BLaER1 treated with 17β-estradiol and CSF1 and Interleukin-3, amounts not matched to agents 10 nM and 100 nM (cell line): ENCODE measurements around the gene YARS2.
"Not testable (repeated sequence)": the region's sequence is repeated elsewhere in the genome, so short reads cannot be mapped to it uniquely, and the experiment has no call there.

ENCODE experiments used
- H3K27ac ChIP-seq, 11 experiments: shearing (Covaris generic); formaldehyde crosslinking; 2 replicates each; pipeline ENCODE4 v1.8.1; 2022
- H3K27me3 ChIP-seq, 11 experiments: shearing (Covaris generic); formaldehyde crosslinking; 2 replicates each; pipeline ENCODE4 v1.8.1; 2022
- H3K36me3 ChIP-seq, 11 experiments: shearing (Covaris generic); formaldehyde crosslinking; 2 replicates each; pipeline ENCODE4 v1.8.1; 2022
- H3K4me1 ChIP-seq, 10 experiments: shearing (Covaris generic); formaldehyde crosslinking; 2 replicates each; pipeline ENCODE4 v1.8.1; 2022
- H3K4me2 ChIP-seq, 11 experiments: shearing (Covaris generic); formaldehyde crosslinking; 2 replicates each; pipeline ENCODE4 v1.8.1; 2022
- H3K4me3 ChIP-seq, 10 experiments: shearing (Covaris generic); formaldehyde crosslinking; 2 replicates each; pipeline ENCODE4 v1.8.1; 2022
- H3K9ac ChIP-seq, 11 experiments: shearing (Covaris generic); formaldehyde crosslinking; 2 replicates each; pipeline ENCODE4 v1.8.1; 2022
- H3K9me3 ChIP-seq, 11 experiments: shearing (Covaris generic); formaldehyde crosslinking; replicated peaks in 1 of 11; 2 replicates each; pipeline ENCODE4 v1.8.1; 2022
- H4K20me1 ChIP-seq, 11 experiments: shearing (Covaris generic); formaldehyde crosslinking; 2 replicates each; pipeline ENCODE4 v1.8.1; 2022
- Cebpa-rat ChIP-seq, 11 experiments: shearing (Covaris generic); IDR thresholded peaks; 2 replicates each; pipeline ENCODE4 v1.8.1; 2022

The YARS2 gene

DNA sequence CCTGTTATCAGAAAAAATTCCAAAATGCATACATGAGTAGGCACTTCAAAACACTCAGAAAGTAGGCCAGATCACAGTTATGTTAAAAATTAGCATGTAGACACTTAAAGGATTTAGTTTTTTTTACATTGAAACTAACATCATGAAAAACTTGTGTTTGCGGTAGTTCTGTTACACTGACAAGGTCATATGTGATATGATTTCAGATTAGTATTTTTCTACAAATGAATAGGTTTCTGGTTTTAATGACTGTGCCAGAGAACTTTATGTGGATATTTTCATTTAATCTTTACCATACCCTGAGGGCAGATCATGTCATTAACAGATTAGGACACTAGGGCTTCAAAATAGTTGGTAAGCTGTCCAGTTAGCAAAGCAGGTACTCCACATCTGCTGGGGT is 20.7 kb downstream of the YARS2 start:
- H3K4me3 ChIP-seq, result no peak overlapping the region
- no peak for TF ChIP-seq Cebpa-rat (IDR thresholded peaks at IDR 0.05)
- H3K27ac ChIP-seq, result no peak overlapping the region
- H3K4me2 ChIP-seq, result no peak overlapping the region
- peaks cover 0 to 69% (median 39%) of the 10 kb centered on the region in 11 experiments; a peak in 17 of 22 replicates for H4K20me1 ChIP-seq
- no peaks in the 10 kb centered on the region for H3K9me3 ChIP-seq
- H3K36me3 ChIP-seq, result peaks cover 92 to 100% (median 98%) of the 10 kb centered on the region in 11 experiments
- H3K27me3 ChIP-seq, result no peaks in the 10 kb centered on the region
- no peaks in the 10 kb centered on the region for H3K4me1 ChIP-seq
- no peak overlapping the region for H3K9ac ChIP-seq

DNA sequence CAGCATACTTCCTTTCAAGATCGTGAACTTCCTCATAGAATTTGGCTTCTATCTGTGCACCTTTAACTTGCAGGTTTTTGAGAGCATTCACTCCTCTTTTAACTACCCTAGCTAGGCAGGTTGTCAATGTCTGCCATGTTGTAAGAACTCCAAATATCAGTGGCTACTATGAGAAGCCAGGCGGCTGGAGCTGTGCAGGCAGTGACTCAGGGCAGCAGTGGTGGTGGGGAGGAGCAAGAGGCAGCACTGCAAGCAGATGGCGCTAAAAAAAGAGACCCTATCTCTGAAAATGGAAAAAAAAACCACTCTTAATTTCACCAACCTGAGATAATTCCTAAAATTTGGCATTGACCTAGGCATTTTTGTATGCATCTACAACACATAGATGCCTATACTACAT is 28.5 kb downstream of the YARS2 start:
- H3K9me3 ChIP-seq, result no peaks in the 10 kb centered on the region
- peaks cover 0 to 26% (median 5%) of the 10 kb centered on the region in 11 experiments; a peak in 13 of 22 replicates for H4K20me1 ChIP-seq
- no peaks in the 10 kb centered on the region for H3K4me1 ChIP-seq
- no peak overlapping the region for H3K27ac ChIP-seq
- no peak overlapping the region for H3K4me3 ChIP-seq
- H3K27me3 ChIP-seq, result no peaks in the 10 kb centered on the region
- H3K9ac ChIP-seq, result no peak overlapping the region
- no peak for TF ChIP-seq Cebpa-rat (IDR thresholded peaks at IDR 0.05)
- H3K4me2 ChIP-seq, result no peak overlapping the region
- H3K36me3 ChIP-seq, result peaks cover 84 to 97% (median 94%) of the 10 kb centered on the region in 11 experiments

DNA sequence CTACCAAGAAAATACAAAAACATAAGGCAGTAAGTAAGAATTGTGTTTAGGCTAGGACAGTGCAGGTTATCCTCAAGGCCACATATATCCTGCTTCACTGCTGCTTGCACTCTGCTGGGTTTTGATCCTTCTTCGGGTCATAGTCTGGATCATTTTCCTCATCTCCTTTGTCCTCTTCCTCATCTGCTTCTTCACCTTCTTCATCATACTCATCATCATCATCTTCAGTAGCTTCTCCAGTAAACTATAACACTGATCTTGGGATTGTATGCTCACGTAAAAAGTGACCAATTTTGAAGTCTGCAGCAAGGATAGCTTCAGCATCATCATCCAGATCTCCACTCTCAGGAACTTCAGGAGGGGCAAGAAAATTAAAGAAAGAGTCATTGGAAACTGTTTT is 29.4 kb downstream of the YARS2 start:
- H3K27me3 ChIP-seq, result no peaks in the 10 kb centered on the region
- no peak overlapping the region for H3K27ac ChIP-seq
- H3K4me3 ChIP-seq, result no peak overlapping the region
- H4K20me1 ChIP-seq, result peaks cover 0 to 20% (median 5%) of the 10 kb centered on the region in 11 experiments; a peak in 12 of 22 replicates
- H3K9me3 ChIP-seq, result no peaks in the 10 kb centered on the region
- no peak overlapping the region for H3K4me2 ChIP-seq
- H3K36me3 ChIP-seq, result peaks cover 84 to 97% (median 94%) of the 10 kb centered on the region in 11 experiments
- no peak for TF ChIP-seq Cebpa-rat (IDR thresholded peaks at IDR 0.05)
- no peak overlapping the region for H3K9ac ChIP-seq
- no peaks in the 10 kb centered on the region for H3K4me1 ChIP-seq

DNA sequence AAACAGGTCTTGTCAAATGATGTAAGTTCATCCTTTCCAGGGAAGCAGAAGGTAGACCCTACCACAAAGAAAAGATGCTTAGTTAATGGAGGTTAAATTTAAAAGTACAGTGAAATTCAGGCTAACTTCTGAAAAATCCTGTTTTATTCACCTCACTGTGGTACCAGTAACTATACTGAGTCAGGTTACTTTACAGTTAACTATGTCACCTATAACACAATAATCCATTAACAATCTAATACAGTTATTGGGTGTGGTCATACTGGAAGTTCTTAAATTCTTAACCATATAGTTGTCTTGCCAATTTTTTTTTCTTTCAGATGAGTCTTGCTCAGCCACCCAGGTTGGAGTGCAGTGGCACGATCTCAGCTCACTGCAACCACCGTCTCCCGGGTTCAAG is 30.4 kb downstream of the YARS2 start:
- not testable (repeated sequence) for H3K9ac ChIP-seq, H3K27me3 ChIP-seq, H3K4me1 ChIP-seq, H3K4me3 ChIP-seq, H3K4me2 ChIP-seq, H3K9me3 ChIP-seq, H3K27ac ChIP-seq
- peaks cover 82 to 97% (median 94%) of the 10 kb centered on the region in 11 experiments for H3K36me3 ChIP-seq
- peaks cover 0 to 15% (median 5%) of the 10 kb centered on the region in 11 experiments; a peak in 12 of 22 replicates for H4K20me1 ChIP-seq

DNA sequence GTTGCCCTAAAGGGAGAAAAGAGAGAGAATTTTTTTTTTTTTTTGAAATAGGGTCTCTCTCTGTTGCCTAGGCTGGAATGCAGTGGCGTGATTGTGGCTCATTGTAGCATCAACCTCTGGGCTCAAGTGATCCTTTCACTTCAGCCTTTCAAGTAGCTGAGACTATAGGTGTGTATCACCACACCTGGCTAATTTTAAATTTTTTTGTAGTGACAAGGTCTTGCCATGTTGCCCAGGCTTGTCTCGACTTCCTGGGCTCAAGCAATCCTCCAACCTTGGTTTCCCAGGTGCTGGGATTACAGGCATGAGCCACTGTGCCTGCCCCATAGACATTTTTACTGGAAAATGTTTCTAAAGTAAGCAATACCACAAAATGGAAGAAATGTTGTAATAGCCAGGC is 36.8 kb downstream of the YARS2 start:
- Histone ChIP-seq H3K4me1 (no peaks in the 10 kb centered on the region), H3K9ac (no peak overlapping the region), H3K36me3 (peaks cover 71 to 85% (median 79%) of the 10 kb centered on the region in 11 experiments)

DNA sequence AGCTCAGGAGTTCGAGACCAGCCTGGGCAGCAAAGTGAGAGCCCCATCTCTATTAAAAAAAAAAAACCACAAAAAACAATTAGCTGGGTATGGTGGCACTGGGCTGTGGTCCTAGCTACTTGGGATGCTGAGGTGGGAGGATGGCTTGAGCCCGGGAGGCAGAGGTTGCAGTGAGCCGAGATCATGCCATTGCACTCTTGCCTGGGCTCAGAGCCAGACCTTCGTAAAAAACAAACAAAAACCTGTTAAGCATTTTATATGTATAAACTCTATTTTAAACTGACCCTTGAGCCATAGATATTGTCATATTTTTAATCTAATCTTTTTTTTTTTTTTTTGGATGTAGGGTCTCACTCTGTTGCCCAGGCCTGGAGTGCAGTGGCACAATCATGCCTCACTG is 40.9 kb downstream of the YARS2 start:
- Histone ChIP-seq H3K9me3 (no peaks in the 10 kb centered on the region), H3K4me2 (no peak overlapping the region), H3K4me1 (no peaks in the 10 kb centered on the region), H3K27me3 (no peaks in the 10 kb centered on the region), H3K4me3 (no peak overlapping the region), H3K36me3 (peaks cover 77 to 85% (median 82%) of the 10 kb centered on the region in 11 experiments), H4K20me1 (peaks cover 0 to 9% (median 0%) of the 10 kb centered on the region in 11 experiments; a peak in 4 of 22 replicates), H3K9ac (no peak overlapping the region), H3K27ac (no peak overlapping the region)
- TF ChIP-seq Cebpa-rat (IDR thresholded peaks at IDR 0.05), result no peak

More for the DNA sequence above, 36.8 kb downstream of the YARS2 start:
- TF ChIP-seq Cebpa-rat (IDR thresholded peaks at IDR 0.05), result no peak
- no peak overlapping the region for H3K4me2 ChIP-seq
- no peaks in the 10 kb centered on the region for H3K27me3 ChIP-seq
- peaks cover 0 to 10% (median 0%) of the 10 kb centered on the region in 11 experiments; a peak in 3 of 22 replicates for H4K20me1 ChIP-seq
- no peak overlapping the region for H3K27ac ChIP-seq
- no peaks in the 10 kb centered on the region for H3K9me3 ChIP-seq
- no peak overlapping the region for H3K4me3 ChIP-seq

DNA sequence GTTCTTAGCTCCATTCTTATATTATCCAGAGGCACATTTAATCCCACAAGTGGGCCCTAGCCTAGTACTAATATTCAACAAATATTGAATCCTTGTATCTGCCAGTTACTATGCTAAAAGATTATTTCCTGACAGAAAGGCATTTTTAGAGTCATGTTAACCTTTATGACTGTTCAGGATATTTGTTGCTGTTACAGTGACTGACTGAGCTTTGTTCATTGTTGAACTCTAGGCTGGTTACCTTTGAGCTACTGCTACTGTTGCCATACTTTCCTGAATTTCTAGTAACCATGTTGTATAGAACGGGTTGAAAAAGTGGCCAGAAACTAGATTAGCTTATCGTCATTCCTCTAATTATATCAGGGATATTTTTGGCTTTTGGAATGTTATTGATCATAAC is 46.8 kb downstream of the YARS2 start:
- Histone ChIP-seq H3K4me3 (no peak overlapping the region), H3K27ac (no peak overlapping the region), H3K4me2 (no peak overlapping the region), H3K36me3 (peaks cover 78 to 99% (median 87%) of the 10 kb centered on the region in 11 experiments), H3K4me1 (no peaks in the 10 kb centered on the region), H3K9me3 (no peaks in the 10 kb centered on the region), H3K9ac (no peak overlapping the region), H4K20me1 (peaks cover 0 to 37% (median 18%) of the 10 kb centered on the region in 11 experiments; a peak in 11 of 22 replicates), H3K27me3 (no peaks in the 10 kb centered on the region)
- TF ChIP-seq Cebpa-rat (IDR thresholded peaks at IDR 0.05), result no peak

DNA sequence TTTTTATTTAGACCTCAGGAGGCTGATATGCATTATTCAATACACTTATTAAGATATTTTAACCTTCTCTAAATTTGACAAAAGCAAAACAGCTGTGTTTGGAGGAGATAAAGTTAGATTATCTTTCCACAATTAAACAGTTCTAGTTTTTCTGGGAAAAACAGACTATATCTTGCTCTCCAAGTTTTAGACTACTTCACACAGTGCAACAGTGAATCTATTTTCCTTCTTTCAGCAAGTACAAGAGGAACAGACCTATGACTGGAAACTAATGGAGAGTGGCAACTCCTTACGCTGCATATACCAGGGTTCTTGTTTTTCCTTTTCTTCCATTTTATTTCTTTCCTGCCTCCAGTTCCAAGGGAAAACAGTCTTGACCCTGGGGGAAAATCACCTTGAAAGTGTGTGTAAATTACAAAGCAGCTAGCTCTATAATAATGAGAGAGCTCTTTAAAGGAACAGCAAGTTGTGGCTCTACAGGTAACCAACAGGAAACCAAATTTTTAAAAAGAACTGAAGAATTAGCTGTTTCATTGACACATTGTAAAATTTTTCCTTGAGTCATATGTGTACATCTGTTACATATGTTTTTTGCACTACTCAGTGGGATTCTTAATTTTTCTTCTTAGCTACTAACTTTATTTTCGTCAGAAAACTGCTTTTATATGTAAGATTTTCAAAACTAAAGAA is 49.2 kb downstream of the YARS2 start:
- no peak overlapping the region for H3K27ac ChIP-seq
- no peaks in the 10 kb centered on the region for H3K4me1 ChIP-seq
- H3K4me3 ChIP-seq, result no peak overlapping the region
- H3K27me3 ChIP-seq, result no peaks in the 10 kb centered on the region
- H3K9me3 ChIP-seq, result no peaks in the 10 kb centered on the region
- H3K9ac ChIP-seq, result no peak overlapping the region
- H3K36me3 ChIP-seq, result peaks cover 63 to 99% (median 85%) of the 10 kb centered on the region in 11 experiments
- H4K20me1 ChIP-seq, result peaks cover 2 to 59% (median 21%) of the 10 kb centered on the region in 11 experiments; a peak in 13 of 22 replicates
- no peak overlapping the region for H3K4me2 ChIP-seq
- no peak for TF ChIP-seq Cebpa-rat (IDR thresholded peaks at IDR 0.05)

DNA sequence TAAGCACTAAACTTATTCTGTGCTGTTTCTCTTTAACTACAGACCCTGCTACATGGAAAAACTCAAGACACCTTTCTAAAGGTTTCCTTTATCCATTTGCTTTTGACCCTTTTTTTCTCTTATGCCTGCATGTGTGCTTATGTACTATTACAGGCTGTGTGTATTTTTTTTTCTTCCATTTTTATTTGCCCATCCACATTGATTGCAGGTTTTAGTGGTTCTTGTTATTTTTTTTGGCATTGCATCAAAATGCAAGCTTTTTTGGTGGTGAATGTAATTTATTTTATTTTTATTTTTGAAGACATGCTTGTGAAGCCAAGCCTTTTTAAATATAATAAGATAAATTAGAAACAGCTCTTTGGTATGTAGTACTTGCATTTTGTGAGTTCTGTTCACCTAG is 49.9 kb downstream of the YARS2 start:
- no peak overlapping the region for H3K4me3 ChIP-seq
- H3K4me2 ChIP-seq, result no peak overlapping the region
- H3K36me3 ChIP-seq, result peaks cover 60 to 99% (median 82%) of the 10 kb centered on the region in 11 experiments
- no peak for TF ChIP-seq Cebpa-rat (IDR thresholded peaks at IDR 0.05)
- H3K9ac ChIP-seq, result no peak overlapping the region
- H4K20me1 ChIP-seq, result peaks cover 3 to 66% (median 28%) of the 10 kb centered on the region in 11 experiments; a peak in 18 of 22 replicates
- H3K4me1 ChIP-seq, result no peaks in the 10 kb centered on the region
- no peak overlapping the region for H3K27ac ChIP-seq
- no peaks in the 10 kb centered on the region for H3K27me3 ChIP-seq
- no peaks in the 10 kb centered on the region for H3K9me3 ChIP-seq

DNA sequence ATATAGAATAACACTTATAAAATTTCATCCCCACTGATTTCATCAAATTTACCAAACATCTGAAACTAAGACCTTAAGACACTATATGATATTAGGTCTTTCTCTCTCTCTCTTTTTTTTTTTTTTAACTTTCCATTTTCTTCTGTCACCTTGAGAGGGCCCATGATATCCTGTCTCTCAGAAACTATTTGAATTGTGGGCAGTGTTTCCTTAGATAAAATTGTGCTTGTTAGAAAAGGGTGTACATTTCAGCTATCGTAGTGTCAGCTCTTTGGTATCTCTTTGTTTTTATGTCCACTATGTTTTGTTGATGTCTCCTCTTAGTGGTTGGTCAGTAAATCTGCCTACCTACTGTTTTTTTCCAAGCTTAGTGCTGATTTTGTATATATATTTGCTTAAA is 52.8 kb downstream of the YARS2 start:
- no peaks in the 10 kb centered on the region for H3K9me3 ChIP-seq
- peaks cover 0 to 4% (median 0%) of the 10 kb centered on the region in 10 experiments; a peak in 1 of 20 replicates for H3K4me1 ChIP-seq
- no peak overlapping the region for H3K4me2 ChIP-seq
- peaks cover 39 to 77% (median 60%) of the 10 kb centered on the region in 11 experiments for H3K36me3 ChIP-seq
- no peak overlapping the region for H3K27ac ChIP-seq
- H3K4me3 ChIP-seq, result no peak overlapping the region
- TF ChIP-seq Cebpa-rat (IDR thresholded peaks at IDR 0.05), result no peak
- peaks cover 19 to 90% (median 54%) of the 10 kb centered on the region in 11 experiments; a peak in 21 of 22 replicates for H4K20me1 ChIP-seq
- no peaks in the 10 kb centered on the region for H3K27me3 ChIP-seq
- no peak overlapping the region for H3K9ac ChIP-seq
